ENCODE data around the gene SOX15.
"Not testable (repeated sequence)": the region's sequence is repeated elsewhere in the genome, so short reads cannot be mapped to it uniquely, and the experiment has no call there.

The SOX15 gene

DNA sequence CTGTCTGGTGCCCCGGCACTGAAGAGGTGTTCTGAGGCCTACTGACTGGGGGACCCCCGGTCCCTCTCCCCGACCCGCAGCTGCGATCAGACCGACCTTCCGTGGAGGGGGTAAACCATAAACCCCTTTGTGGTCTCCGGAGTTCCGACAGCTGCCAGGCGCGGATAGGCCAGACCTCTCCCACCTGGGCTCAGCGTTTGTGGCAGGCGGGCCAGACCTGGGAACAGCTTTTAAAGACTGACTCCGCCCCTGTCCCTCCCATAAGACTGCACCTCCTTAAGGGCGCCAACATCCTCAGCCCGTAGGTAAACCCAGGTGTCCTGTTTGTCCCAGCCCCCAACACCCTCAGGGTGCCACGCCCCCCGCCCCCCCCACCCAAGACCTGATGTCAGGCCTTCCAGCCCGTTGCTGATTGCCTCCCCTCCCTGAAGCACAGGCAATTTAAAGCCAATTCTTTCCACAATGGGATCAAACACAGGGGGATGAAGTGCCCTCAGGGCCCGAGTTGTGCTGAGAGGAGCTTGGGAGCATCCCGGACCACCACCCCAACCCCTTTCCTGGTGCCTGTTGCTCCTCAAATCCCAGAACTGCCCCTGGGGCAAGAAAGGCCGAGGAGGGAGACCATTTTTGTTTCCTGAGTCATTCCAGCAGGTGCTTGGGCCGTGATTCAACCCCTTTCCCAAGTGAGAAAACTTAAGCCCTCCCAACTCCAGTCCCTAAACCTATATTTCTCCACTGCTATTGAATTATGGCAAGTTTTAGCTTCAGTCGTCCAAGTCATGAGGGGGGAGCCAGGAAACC is at the start of gene SOX15:
TSS of gene SOX15 (minus strand) at position 204 of the 801 bp plus-strand sequence. CDS start 418 bp downstream, outside the sequence.
- no peak for DNase-seq

DNA sequence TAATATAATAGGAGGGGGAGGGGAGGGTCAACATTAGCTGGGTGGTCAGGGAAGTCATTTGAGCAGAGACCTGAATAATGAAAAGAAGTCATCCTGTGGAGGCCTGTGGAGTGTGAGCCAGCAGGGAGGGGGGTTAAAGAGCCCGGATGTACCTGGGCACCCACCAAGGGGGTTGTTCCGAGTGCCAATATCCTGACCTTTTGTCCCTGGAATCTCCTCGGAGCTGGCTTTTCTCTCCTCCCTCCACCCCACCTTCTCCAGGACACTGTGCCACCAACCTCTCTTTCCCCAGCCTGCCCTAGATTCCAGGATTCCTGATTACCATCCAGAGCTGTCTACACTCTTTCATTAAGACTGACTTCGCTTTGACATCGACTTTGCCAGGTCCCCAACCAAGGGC is 46.3 kb upstream of the SOX15 start:
- no peak for DNase-seq

GRCh38 chr17:7634384-7634783 is 44.5 kb upstream of the SOX15 start:
- DNase-seq, result no peak

DNA sequence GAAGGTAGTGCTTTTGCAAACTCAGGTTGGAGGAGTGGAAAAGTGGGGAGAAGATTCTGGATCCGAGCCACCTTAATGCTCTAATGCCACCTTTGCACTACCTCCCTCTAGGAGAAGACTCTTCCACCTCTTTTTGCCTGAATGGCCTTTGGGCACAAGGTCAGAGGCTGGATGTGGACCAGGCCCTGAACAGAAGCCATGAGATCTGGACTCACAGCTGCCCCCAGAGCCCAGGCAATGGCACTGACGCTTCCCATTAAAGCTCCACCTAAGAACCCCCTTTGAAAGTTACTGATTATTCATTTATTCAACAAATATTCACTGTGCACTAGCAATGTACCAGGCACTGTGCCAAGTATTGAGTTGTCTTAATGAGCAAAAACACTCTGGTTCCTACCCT is 43.2 kb upstream of the SOX15 start:
- no peak for DNase-seq

DNA sequence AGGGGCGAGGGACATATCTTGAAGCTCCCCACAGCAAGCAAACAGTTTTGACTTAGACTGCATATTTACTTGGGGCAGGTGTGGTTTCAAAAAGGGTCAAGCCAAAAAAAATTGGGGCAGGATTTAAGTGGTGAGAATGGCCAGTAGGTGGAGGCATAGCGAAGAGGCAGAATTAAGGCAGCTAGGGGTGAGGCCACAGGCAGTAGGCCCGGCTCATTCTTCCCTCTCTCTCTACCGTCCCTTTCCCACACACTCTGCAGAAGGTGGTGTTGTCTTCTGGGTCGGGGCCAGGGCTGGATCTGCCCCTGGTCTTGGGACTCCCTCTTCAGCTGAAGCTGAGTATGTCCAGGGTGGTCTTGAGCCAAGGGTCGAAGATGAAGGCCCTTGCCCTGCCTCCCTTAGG is 42.6 kb upstream of the SOX15 start:
- no peak for DNase-seq

DNA sequence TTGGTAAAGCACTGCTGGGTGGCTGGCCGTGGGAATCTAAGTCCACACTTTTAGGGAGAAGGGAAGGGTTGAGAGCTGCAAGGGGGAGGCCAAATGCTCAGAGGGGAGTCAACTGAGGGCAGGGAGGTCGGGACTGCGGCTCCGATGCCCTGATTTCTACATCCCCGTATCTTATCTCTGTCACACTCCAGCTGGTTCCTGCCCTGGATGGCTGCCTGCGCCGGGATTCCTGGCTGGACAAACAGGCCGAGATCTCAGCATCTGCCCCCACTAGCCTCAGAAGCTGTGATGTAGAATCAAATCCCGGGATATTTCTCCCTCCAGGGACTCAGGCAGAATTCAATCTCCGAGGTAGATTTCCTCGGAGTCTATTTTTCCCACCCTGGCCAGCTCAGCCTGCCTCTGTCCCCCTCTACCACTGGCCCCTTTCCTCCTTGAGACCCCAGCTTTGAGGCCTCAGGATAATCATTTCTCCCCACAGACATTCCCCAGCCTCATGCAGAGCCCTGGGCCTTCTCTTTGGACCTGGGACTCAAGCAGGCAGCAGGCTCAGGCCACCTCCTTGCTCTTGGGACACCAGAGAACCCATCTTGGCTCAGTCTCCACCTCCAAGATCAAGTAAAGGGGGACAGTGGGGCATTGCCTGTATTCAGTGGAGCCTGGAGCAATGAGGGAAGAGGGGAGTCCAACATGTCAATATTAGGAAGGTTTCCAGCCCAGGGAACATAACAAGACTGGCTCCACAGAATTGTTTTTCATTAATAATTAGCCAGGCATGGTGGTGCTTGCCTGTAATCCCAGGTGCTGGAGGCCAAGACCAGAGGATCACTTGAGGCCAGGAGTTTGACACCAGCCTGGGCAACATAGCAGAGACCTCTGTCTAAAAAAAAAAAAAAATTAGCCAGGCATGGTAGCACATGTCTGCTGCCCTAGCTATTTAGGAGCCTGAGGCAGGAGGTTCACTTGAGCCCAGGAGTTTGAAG is 41.8 kb upstream of the SOX15 start:
- no peak for DNase-seq

DNA sequence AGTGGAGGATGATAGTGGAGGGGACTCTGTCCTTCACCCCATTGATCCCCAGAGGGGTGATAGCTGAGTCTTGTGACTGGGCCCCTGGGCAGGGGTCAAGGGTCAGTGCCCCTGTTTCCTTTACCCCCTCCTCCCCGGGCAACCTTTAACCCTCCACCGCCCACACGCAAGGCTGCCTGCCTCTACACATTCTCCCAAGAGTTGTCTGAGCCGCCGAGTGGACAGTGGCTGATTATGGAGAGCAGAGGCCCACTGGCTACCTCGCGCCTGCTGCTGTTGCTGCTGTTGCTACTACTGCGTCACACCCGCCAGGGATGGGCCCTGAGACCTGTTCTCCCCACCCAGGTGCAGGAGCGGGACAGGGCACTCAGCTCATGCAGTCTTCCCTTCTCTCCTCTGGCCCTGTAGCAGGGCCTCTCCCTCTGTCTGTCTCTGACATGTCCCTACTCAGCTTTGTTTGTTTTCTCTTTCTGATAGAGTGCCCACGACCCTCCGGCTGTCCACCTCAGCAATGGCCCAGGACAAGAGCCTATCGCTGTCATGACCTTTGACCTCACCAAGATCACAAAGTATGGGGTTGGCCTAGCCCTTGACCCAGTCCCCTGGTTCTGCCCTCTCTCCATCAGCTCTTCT is 40.2 kb upstream of the SOX15 start, which contains the start of gene SHBG:
TSS of gene SHBG (plus strand) at position 197 of the 633 bp plus-strand sequence. CDS start at position 235, 38 bp downstream.
- DNase-seq, result no peak

DNA sequence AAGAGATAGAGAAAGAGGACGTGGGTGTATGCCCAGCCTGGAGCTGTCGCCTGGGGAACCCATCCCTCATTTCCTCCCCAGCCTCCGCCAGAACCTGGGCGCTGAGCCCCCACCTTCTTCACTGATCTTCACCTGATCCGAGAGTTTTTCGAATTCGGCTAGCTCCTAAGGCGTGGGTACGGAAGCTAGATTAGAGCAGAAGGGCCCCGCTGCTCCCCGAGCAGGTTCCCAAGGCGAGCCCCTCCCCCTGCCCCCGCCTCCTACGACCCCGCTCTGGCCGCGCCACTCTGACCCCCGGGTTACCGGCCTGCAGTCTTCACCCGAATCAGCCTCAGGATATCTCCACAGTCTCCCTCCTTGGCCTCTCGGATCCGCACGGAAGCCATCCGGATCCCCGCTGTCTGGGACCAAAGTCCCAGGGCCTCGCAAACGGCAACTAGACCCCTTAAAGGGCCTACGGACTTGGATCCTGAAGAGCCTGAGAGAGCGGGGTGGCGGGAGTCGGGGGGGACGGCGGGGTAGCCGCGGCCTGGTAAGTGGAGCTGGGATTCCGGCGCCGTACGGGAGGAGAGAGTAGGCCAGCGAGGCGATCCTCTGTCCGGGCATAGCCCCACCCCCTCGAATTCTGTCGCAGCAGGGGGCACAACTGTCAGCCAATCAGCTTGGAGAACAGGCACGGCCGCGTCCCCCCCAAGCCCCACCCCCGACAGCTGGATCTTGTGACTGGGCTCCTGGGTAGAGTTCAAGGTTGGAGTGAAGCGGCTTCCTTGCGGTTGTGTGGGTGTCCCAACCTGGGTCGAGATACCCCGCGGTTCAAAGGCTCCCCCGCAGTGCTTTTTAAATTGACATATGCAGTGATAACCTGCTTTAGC is 37.6 kb upstream of the SOX15 start, which contains the start of gene SAT2:
TSS of gene SAT2 (minus strand) at position 572 of the 872 bp plus-strand sequence. CDS start at position 386, 186 bp downstream.
- DNase-seq, result no peak

GRCh38 chr17:7626956-7627249 is 37.0 kb upstream of the SOX15 start:
- DNase-seq, result no peak

DNA sequence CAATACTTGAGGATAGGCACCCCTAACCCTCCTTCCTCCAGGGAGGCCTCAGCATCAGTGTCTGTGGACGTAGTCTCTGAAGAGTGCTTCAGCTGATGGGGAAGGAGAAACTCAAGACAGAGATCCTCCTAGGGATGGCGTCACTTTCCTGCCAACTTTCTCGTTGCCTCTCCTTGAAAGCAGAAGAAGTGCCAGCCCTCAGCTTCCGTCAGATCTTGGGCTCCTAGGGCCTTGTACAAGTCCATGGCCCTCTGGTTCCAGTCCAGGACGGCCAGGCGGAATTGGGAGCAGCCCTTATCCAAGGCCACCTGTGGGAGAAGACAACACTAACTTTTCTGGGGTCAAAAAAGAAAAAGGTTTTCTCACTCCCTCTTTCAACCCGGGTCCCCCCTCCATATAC is 36.4 kb upstream of the SOX15 start:
- no peak for DNase-seq

- not testable (repeated sequence) for DNase-seq
These were observed 35.9 kb upstream of the SOX15 start for GRCh38 chr17:7625749-7626148.

DNA sequence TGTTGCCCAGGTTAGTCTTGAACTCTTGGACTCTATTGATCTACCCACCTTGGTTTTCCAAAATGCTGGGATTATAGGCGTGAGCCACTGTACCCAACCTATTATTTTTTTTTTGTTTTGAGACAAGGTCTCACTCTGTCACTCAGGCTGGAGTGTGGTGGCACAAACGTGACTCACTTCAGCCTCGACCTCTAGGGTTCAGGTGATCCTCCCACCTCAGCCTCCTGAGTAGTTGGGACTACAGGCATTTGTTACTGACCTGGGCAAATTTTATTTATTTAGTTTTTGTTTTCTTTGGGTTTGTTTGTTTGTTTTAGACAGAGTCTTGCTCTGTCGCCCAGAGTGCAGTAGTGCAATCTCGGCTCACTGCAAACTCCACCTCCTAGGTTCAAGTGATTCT is 33.8 kb upstream of the SOX15 start:
- no peak for DNase-seq

GRCh38 chr17:7620835-7621234 is 30.9 kb upstream of the SOX15 start:
- DNase-seq, result no peak

DNA sequence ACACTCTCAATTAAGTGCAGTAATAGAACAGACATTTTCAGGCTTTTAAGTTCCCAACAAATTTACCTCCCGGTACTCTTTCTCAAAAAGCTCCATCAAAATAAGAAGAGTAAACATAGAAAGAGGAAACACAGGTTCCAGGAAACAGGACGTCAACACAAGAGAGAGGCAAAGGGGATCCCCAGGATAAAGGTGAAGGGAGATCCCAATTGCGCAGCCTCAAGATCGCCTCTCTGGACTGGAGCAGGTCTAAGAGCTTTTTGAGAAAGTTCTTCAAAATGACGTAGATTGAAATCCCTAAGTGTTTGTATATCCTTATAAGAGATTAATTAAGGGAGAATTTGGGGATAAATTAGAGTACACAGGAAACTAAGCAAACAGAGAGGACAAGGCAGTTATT is 28.7 kb upstream of the SOX15 start:
- DNase-seq, result no peak

- DNase-seq, result no peak
These were observed 25.4 kb upstream of the SOX15 start for GRCh38 chr17:7615265-7615747.

GRCh38 chr17:7614425-7615264 is 24.8 kb upstream of the SOX15 start, which contains the start of gene FXR2:
Gene FXR2 (minus strand): TSS chr17:7614897. CDS start chr17:7614532, 365 bp downstream.
- peak; percentile 96 to 98 for DNase-seq

- no peak for DNase-seq
These were observed 24.0 kb upstream of the SOX15 start for GRCh38 chr17:7613769-7614424.

GRCh38 chr17:7612294-7612640 is 22.4 kb upstream of the SOX15 start:
- DNase-seq, result no peak

DNA sequence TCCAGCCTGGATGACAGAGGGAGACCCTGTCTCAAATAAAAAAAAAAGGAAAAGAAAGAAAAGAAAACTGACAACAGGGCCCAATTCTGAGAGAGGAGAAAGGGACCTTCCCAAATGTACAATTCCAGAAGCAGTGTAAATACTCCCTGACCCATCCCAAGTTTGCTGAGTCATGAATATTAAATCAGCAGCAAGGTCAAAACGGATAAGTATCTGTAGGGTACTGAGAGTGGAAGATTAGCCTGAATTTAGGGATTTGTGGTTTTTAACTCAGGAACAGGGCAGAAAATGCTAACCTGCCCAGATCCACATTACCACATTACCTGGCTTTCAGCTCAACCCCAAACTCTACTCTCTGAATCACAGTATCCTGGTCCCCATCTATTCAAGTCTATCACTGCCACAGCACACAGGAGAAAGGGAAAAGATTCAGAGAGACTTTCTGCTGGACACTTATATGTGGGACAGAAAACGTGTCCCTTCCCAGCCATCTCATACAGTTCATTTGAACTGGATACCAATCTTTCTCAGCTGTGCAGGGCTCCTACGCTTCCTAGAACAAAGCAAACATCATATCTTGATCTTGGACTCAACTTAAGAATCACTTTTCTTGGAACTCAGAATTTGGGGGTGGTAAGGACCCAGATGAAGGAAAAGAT is 21.9 kb upstream of the SOX15 start:
- DNase-seq, result no peak

DNA sequence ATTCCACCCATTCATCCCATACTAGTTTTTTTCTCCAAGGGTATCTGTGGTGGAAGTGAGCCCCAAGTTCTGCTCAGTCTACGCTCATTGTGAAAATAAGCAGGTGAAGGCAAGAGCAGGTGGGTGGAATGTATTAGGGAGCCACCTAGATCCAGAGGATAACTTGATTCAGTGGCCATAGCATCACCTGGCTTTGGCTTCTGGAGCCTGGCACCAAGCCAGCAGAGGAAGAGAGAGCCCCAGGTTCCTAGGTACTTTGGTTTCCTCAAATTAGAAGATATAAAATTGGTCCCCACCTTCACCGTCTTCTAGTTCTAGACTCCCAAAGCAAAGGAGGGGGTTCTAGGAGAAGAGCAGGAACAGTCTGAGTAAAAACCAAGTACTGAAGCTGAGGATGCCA is 20.7 kb upstream of the SOX15 start:
- no peak for DNase-seq
